AG08396 (cell line): ENCODE data around the gene NDUFB3.
"Not testable (repeated sequence)": the region's sequence is repeated elsewhere in the genome, so short reads cannot be mapped to it uniquely, and the experiment has no call there.

Source experiments
- DNase-seq: peaks from one replicate; pipeline ENCODE4 v3.0.0; 2012; ENCODE audit warnings: low spot score, mixed read lengths

Gene NDUFB3

GRCh38 chr2:201071479-201072200, at the start of gene NDUFB3, which contains the start of gene HYCC2:
Gene NDUFB3, plus strand, starts transcription at chr2:201072001. Its CDS starts 6,882 bp downstream, at chr2:201078883.
Gene HYCC2, minus strand, starts transcription at chr2:201071671. Its CDS starts 47,662 bp downstream, at chr2:201024009.
- DNase-seq, result peak; percentile 98

DNA sequence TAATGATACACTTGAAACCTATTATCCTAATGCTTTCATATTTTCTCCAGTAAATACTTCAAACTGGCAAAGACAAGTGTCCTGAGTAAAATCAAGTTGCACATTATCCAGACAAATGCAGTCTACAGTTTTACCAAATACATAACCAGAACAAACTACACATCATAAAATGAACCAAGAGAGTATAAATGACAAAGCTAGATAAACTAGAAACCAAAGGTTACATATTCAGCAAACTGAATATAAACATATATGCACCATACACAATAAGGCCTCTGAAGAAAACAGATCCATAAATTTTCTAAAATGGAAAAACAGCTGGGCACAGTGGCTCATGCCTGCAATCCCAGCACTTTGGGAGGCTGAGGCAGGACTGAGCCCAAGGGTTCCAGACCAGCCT, 47.3 kb upstream of the NDUFB3 start:
- no peak for DNase-seq

GRCh38 chr2:201034355-201034754, 37.4 kb upstream of the NDUFB3 start:
- DNase-seq, result not testable (repeated sequence)

DNA sequence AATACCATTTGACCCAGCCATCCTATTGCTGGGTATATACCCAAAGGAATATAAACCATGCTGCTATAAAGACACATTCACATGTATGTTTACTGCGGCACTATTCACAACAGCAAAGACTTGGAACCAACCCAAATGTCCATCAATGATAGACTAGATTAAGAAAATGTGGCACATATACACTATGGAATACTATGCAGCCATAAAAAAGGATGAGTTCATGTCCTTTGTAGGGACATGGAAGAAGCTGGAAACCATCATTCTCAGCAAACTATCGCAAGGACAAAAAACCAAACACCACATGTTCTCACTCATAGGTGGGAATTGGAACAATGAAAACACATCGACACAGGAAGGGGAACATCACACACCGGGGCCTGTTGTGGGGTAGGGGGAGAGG, 33.4 kb upstream of the NDUFB3 start:
- DNase-seq, result not testable (repeated sequence)

DNA sequence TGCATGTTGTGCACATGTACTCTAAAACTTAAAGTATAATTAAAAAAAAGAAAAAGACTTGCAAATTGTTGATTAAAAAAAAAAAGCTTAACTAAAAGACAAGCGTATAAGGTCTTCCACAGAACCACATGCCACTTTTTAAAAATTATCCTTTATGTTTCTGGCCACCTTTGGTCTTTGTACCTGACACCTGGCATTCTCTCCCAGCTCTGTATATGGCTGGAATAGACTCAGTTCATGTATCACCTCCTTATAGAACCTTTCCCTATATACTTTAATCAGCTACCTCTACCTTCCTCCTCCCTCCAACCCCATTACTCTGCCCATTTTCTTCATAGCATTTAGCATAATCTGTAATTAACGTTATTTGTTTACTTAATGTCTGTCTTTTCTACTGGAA, 32.9 kb upstream of the NDUFB3 start:
- DNase-seq, result no peak

GRCh38 chr2:201040867-201041628, 30.8 kb upstream of the NDUFB3 start:
- no peak for DNase-seq

DNA sequence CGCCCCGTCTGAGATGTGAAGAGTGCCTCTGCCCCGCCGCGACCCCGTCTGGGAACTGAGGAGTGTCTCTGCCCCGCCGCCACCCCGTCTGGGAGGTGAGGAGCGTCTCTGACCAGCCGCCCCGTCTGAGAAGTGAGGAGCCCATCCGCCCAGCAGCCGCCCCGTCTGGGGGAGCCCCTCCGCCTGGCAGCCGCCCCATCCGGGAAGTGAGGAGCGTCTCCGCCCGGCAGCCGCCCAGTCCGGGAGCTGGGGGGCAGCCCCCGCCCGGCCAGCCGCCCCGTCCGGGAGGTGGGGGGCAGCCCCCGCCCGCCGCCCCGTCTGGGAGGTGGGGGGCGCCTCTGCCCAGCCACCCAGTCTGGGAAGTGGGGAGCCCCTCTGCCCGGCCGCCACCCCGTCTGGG, 29.4 kb upstream of the NDUFB3 start:
- DNase-seq, result not testable (repeated sequence)

- DNase-seq, result not testable (repeated sequence)
Measured at GRCh38 chr2:201043050-201043449, 28.8 kb upstream of the NDUFB3 start.

DNA sequence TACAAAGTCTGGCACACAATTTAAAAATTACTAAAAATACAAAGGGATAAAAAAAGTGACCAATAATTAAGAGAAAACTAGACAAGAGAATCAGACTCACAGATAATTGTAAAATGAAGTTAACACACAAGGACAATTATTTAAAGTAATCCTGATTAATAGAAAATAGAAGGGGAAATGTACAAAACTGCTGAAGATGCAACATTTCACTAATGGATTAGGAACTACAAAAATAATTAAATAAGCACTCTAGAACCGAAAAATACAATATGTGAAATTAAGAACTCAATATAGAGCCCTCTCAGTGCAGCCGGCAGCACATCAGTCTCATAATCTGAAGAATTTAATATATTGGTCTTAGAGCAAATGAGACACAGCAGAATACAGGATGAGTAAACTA, 24.9 kb upstream of the NDUFB3 start:
- DNase-seq, result no peak

- DNase-seq, result no peak
Measured at GRCh38 chr2:201049455-201049854, 22.3 kb upstream of the NDUFB3 start.

- DNase-seq, result no peak
Measured at GRCh38 chr2:201057087-201057521, 14.7 kb upstream of the NDUFB3 start.

DNA sequence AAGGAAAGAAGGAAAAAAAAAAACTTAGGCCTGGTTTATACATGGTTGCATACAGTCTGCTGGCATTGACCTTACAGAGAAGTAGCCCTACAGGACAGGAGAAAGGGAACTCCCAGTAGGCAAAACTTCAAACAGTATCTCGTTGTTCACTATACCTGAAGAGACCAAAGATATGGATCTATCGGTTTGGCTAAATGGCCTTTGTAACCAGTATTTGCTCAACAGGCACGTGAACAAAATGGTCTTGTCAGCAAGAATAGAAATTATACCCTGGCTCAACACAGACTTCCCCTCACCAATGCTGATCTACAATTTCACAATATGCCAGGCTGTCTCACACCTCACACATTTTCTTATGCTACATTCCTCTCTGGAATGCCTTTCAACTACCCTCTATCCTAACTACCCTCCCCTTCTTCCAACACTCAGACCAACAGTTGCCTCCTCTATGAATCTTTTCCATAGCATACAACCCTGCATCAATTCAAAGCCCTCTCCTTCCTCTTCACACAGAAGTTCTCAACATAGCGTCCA, 14.0 kb upstream of the NDUFB3 start:
- DNase-seq, result no peak

GRCh38 chr2:201058914-201059313, 12.9 kb upstream of the NDUFB3 start:
- DNase-seq, result no peak

DNA sequence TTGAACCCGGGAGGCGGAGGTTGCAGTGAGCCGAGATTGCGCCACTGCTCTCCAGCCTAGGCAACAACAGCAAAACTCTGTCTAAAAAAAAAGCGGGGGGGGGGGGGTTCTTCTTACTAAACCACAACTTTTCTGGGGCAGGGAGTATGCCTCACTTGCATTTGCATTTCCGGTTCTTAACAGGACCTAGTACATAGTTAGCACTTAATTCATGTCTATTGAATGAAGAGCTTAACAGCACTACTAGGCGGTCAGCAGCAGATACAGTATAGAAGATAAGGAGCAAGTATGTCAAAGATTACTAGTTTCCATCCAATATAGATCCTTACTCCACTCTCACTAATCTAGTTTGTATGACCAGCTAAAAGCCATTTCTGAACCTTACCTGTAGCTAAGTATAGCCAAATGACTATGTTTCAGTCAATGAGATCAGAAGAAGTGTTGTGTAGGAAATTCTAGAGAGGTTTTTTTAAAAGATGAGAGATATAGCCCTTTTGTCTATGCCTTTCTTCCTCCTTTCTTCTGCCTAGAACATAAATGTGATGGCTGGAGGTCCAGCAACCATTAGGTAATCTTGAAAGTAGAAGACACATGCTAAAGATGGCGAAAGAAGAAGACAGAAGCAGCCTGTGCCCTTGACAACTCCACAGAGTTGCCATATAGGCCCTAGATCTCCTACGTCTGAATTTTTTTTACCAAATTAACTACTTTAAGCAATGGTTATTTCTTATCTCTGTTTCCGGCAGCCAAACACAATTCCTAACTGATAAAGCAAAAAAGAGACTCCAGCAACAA, 11.6 kb upstream of the NDUFB3 start:
- DNase-seq, result no peak

GRCh38 chr2:201063516-201063915, 8.3 kb upstream of the NDUFB3 start:
- DNase-seq, result not testable (repeated sequence)

DNA sequence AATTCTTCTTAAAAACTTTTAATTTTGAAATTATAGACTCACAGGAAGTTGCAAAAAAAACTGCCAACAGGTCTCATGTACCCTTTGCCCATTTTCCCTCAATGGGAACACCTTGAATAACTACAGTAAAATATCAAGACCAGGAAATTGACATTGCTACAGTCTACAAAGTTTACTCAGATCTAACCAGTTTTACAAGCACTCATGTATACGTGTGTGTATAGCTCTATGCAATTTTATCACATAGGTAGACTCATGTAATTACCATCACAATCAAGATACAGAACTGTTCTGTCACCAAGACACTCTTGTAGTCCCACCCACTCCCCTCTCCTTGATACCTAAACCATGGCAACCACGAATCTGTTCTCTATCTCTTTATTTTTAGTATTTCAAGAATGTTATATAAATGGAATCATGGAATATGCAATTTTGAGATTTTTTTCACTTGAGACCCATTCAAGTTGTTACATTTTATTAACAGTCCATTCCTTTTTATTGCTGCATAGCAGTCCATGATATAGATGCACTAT, 6.9 kb upstream of the NDUFB3 start:
- DNase-seq, result no peak

DNA sequence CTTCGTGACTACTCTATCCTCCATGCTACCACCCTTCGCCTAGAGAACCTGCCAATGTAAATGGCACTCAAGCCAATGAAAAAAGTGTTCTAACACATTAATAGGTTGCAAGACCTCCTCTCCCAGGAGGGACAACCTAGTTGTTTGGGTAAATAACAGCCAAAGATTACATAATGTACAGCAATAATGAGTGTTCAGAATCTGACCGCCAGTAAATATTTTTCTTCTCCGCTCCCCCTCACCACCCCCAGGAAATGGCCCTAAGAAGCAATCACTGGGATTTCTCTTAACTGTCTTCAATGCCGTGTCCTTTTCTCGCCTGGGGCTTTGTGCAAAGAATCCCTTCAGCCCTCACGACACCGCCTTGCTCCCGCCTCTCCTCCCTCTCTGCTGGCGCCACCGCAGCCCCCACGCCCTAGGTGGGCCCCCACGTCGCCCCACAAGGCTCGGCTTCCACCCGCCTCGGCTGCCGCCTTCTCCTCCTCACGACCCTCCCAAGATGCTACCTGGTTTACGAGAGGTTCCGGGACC, 788 bp upstream of the NDUFB3 start:
- peak; percentile 18 for DNase-seq

DNA sequence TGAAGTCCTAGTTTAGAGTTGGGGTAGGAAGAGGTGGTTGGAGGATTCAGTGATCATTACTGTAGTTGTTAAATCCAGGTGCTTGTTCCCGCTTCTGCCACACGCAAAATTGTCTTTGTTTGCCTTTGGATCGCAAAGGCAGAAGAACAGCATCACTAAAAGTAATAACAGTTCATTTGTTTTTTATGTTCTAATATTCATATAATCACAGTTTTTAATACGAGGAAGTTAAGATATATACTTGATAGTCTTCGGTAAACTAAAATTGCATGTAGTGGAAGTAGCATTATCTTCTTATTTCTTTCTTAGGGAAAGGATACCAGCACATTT, 365 bp downstream of the NDUFB3 start:
- no peak for DNase-seq

DNA sequence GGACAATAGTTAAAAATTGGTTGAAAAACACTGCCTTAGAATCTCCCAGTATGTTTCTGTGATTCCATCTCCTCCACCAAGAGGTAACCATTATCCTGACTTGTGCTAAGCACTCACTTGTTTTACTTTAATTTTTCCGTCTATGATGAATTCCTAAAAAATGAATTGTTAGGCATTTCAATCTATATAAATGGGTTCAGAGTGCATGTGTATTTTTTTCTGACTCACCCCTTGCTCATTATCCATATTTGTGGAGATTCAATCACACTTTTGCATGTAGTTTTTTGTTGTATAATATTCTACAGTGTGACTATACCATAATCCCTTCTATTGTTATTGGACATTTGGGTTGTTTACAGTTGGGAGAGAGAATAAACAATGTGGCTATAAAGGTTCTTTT, 1.3 kb downstream of the NDUFB3 start:
- DNase-seq, result no peak

GRCh38 chr2:201074996-201075395, 3.2 kb downstream of the NDUFB3 start:
- DNase-seq, result no peak

DNA sequence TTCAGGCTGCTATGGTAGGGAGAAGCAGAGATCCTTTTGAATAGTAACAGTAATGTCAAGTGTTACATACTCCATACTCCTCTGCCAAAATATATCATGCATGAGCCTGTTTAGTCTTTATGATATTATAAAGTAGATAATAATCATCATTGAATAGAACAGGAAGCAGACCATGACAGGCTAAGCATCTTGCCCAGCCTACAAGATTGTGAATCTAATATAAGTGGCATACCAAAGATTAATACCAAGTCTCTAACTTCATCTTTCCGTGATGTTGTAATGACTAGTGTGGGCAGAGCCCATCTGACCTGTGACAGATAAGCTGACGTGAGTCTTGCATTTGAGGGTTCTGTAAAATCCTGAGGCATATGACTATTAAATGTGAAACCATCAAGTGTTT, 13.1 kb downstream of the NDUFB3 start:
- DNase-seq, result no peak

GRCh38 chr2:201090574-201090973, 18.8 kb downstream of the NDUFB3 start:
- DNase-seq, result no peak
